Skeletal muscle tissue (tissue), 4 donors: Measurements from ENCODE around the gene CCDC61. TPM values are rescaled to one million over a fixed set of nuclear protein-coding genes. Genes with fewer than 3 reads are reported as not detected.

Experiments used
- H3K27ac ChIP-seq: one replicate; pipeline ENCODE4 v1.7.0; 2013; ENCODE audit warnings: mild to moderate bottlenecking, low read depth, low read length, inconsistent platforms
- H3K27me3 ChIP-seq, 3 donors: one replicate each; pipeline ENCODE4 v1.7.0; 2013; ENCODE audit warnings: low read length in 3 of 3; ENCODE audit not compliant: control insufficient read depth in 3 of 3, insufficient read depth in 3 of 3
- H3K36me3 ChIP-seq, 3 donors: one replicate each; pipeline ENCODE4 v1.7.0; 2013; ENCODE audit warnings: low read length in 3 of 3; ENCODE audit not compliant: control insufficient read depth in 3 of 3, insufficient read depth in 3 of 3
- H3K4me1 ChIP-seq, 3 donors: one replicate each; pipeline ENCODE4 v1.7.0; 2013; ENCODE audit warnings: low read length in 3 of 3, mild to moderate bottlenecking in 3 of 3; ENCODE audit not compliant: control insufficient read depth in 3 of 3, insufficient read depth in 3 of 3
- H3K4me3 ChIP-seq, 3 donors: one replicate each; pipeline ENCODE4 v1.7.0; 2013; ENCODE audit warnings: low read length in 3 of 3
- H3K9ac ChIP-seq, 3 donors: one replicate each; pipeline ENCODE4 v1.7.0; 2013; ENCODE audit warnings: low read length in 3 of 3, mild to moderate bottlenecking in 3 of 3, moderate library complexity in 2 of 3, low read depth in 1 of 3
- H3K9me3 ChIP-seq, 3 donors: one replicate each; pipeline ENCODE4 v1.7.0; 2013; ENCODE audit warnings: low read length in 3 of 3; ENCODE audit not compliant: control insufficient read depth in 3 of 3
- total RNA-seq: library from RNA; depleted of rRNA; stranded (reverse); fragments of >200 nt; gene quantifications from one replicate; pipeline ENCODE4 v1.2.3, GENCODE V29; 2014
- donor health status: Osteomylitis.

CCDC61 gene
- total RNA-seq, 1 donor from 2014 or later, result 4.2 TPM

GRCh38 chr19:45959517-45960025 lies 35.7 kb upstream of the CCDC61 start:
- Histone ChIP-seq H3K4me1 (peaks cover 0 to 18% (median 8%) of the 10 kb centered on the region in 3 donors), H3K4me3 (no peak overlapping the region), H3K9ac (no peak overlapping the region), H3K27ac (no peak overlapping the region), H3K36me3 (peaks cover 0 to 2% (median 0%) of the 10 kb centered on the region in 3 donors), H3K27me3 (peaks cover 27 to 36% (median 31%) of the 10 kb centered on the region in 3 donors), H3K9me3 (no peaks in the 10 kb centered on the region)

GRCh38 chr19:45960595-45961235 lies 34.6 kb upstream of the CCDC61 start:
- H3K4me3 ChIP-seq, result no peak overlapping the region
- H3K36me3 ChIP-seq, result peaks cover 0 to 2% (median 0%) of the 10 kb centered on the region in 3 donors
- H3K9me3 ChIP-seq, result no peaks in the 10 kb centered on the region
- H3K27ac ChIP-seq, result no peak overlapping the region
- peaks cover 0 to 16% (median 8%) of the 10 kb centered on the region in 3 donors for H3K4me1 ChIP-seq
- H3K27me3 ChIP-seq, result peaks cover 28 to 36% (median 29%) of the 10 kb centered on the region in 3 donors
- H3K9ac ChIP-seq, result no peak overlapping the region

DNA sequence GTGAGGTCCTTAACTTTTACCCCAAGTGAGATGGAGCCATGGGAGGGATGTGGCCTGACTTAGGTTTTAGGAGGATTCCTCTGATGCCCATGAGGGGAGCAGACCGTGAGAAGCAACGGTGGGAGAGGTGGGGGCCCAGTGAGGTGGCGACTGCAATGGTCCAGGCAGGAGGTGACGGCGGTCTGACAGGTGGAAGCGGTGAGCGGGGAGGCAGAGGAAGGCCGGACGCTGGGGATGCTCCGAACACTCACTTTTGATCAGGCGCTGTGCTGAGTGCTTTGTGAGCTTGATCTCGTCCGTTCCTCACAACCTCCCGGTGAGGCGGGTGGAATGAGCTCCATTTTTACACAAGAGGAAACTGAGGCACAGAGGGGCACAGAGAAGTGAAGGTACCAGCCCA lies 33.2 kb upstream of the CCDC61 start:
- Histone ChIP-seq H3K27ac (no peak overlapping the region), H3K9ac (no peak overlapping the region), H3K27me3 (peaks cover 28 to 38% (median 32%) of the 10 kb centered on the region in 3 donors), H3K9me3 (no peaks in the 10 kb centered on the region), H3K4me1 (peaks cover 0 to 14% (median 8%) of the 10 kb centered on the region in 3 donors), H3K36me3 (peaks cover 0 to 2% (median 0%) of the 10 kb centered on the region in 3 donors), H3K4me3 (no peak overlapping the region)

DNA sequence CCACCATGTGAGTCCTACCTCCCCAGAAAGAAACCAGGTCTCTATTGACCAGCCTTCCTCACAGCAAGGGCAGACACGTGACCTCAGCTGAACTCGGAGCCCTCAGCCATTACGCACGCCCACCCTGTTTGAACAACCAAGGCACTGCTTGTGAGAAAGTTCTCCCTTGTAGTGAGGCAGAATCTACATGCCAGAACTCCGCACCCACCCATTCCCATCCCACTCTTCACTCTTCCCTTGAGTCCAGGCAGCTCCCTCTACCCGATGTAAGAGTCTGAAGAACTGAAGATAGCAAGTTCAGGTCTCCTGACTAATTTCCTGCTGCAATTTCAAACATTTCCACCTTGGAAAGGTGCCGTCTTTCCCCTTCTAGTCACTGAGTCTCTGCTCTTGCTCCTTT lies 28.0 kb upstream of the CCDC61 start:
- Histone ChIP-seq H3K36me3 (no peaks in the 10 kb centered on the region), H3K9me3 (no peaks in the 10 kb centered on the region), H3K9ac (no peak overlapping the region), H3K27me3 (peaks cover 45 to 52% (median 45%) of the 10 kb centered on the region in 3 donors), H3K4me3 (no peak overlapping the region), H3K4me1 (peaks cover 0 to 4% (median 3%) of the 10 kb centered on the region in 3 donors), H3K27ac (no peak overlapping the region)

- Histone ChIP-seq H3K36me3 (no peaks in the 10 kb centered on the region), H3K9me3 (no peaks in the 10 kb centered on the region), H3K27me3 (peaks cover 48 to 58% (median 50%) of the 10 kb centered on the region in 3 donors), H3K9ac (no peak overlapping the region), H3K4me3 (no peak overlapping the region), H3K27ac (no peak overlapping the region), H3K4me1 (peaks cover 3 to 4% (median 3%) of the 10 kb centered on the region in 3 donors)
Measured at GRCh38 chr19:45968626-45969025, 26.6 kb upstream of the CCDC61 start.

DNA sequence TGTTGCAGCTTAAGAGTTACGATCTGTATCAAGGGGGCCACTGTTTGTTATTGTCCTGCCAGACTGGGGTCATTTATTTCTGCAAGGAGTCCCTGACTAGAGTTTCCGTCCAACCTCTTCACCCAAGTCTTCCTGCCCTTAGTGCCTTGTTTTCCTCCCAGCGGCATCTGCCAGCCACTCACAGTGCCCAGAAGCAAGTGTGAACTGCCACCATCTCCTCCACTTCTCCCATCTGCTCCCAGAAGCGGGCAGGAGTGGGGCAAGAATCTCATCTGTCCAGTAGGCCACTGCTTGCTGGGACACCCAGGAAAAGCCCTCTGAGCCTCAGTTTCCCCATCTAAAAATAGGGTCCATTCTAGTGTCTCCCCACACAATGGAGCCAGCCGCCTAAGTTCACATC lies 25.6 kb upstream of the CCDC61 start:
- H3K4me1 ChIP-seq, result peaks cover 3 to 4% (median 3%) of the 10 kb centered on the region in 3 donors
- no peaks in the 10 kb centered on the region for H3K36me3 ChIP-seq
- no peak overlapping the region for H3K4me3 ChIP-seq
- H3K27me3 ChIP-seq, result peaks cover 53 to 64% (median 56%) of the 10 kb centered on the region in 3 donors
- no peak overlapping the region for H3K9ac ChIP-seq
- H3K9me3 ChIP-seq, result no peaks in the 10 kb centered on the region
- H3K27ac ChIP-seq, result no peak overlapping the region

DNA sequence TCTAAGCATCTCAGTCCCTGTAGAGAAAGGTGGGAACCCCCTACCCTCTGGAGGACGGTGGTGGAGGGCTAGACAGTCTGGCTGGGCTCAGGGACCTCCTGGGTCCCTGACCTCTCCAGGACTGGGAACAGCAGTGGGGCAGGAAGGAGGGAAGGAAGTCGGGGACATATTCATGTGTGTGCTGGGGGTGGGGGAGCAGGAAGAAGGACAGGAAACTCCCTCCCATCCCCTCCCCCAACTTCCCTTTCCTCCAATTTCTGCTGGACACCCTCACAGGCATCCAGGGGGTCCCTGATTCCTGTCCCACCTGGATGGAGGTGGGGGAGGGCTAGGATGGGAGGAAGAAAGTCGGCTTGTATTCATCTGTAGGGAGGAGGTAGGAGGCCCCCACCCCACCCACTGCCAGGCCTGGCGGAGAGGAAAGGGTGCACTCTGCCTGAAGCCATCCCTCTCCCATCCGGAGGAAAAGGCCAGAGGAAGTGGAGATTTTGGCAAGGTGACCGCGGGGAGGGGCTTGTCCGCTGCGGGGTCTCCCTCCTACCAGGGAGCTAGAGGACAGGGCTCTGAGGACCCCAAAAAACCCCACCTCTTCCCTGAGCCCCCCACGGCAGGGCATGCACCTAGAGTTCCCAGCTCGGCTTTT lies 23.9 kb upstream of the CCDC61 start:
- H3K27me3 ChIP-seq, result peaks cover 64 to 72% (median 65%) of the 10 kb centered on the region in 3 donors
- H3K27ac ChIP-seq, result no peak overlapping the region
- no peak overlapping the region for H3K9ac ChIP-seq

GRCh38 chr19:45972081-45972946 lies 23.0 kb upstream of the CCDC61 start:
- peaks cover 3 to 4% (median 3%) of the 10 kb centered on the region in 3 donors for H3K4me1 ChIP-seq
- no peak overlapping the region for H3K27ac ChIP-seq
- peak overlapping the region in 1 of 3 donors; percentile 60 for H3K9ac ChIP-seq
- H3K27me3 ChIP-seq, result peaks cover 63 to 71% (median 64%) of the 10 kb centered on the region in 3 donors
- H3K4me3 ChIP-seq, result peak overlapping the region; percentile 25 to 60 (median 48)
- H3K36me3 ChIP-seq, result no peaks in the 10 kb centered on the region
- H3K9me3 ChIP-seq, result no peaks in the 10 kb centered on the region

More for the DNA sequence above, 23.9 kb upstream of the CCDC61 start:
- Histone ChIP-seq H3K9me3 (no peaks in the 10 kb centered on the region), H3K36me3 (no peaks in the 10 kb centered on the region), H3K4me3 (peak overlapping the region in 2 of 3 donors; percentile 48 to 60), H3K4me1 (peaks cover 3 to 4% (median 3%) of the 10 kb centered on the region in 3 donors)

- peaks cover 59 to 67% (median 61%) of the 10 kb centered on the region in 3 donors for H3K27me3 ChIP-seq
- peaks cover 3 to 4% (median 3%) of the 10 kb centered on the region in 3 donors for H3K4me1 ChIP-seq
- no peak overlapping the region for H3K27ac ChIP-seq
- no peaks in the 10 kb centered on the region for H3K36me3 ChIP-seq
- H3K9ac ChIP-seq, result no peak overlapping the region
- peak overlapping the region; percentile 25 to 60 (median 48) for H3K4me3 ChIP-seq
- H3K9me3 ChIP-seq, result no peaks in the 10 kb centered on the region
Measured at GRCh38 chr19:45972947-45973540, 22.2 kb upstream of the CCDC61 start.
